Fibroblast of peridontal ligament (primary cell): ENCODE data around the gene ABCC10.

Experiments used
- DNase-seq: peaks from one replicate; pipeline ENCODE4 v3.0.0-alpha.2; 2010; ENCODE audit errors: extremely low read depth

The ABCC10 gene

DNA sequence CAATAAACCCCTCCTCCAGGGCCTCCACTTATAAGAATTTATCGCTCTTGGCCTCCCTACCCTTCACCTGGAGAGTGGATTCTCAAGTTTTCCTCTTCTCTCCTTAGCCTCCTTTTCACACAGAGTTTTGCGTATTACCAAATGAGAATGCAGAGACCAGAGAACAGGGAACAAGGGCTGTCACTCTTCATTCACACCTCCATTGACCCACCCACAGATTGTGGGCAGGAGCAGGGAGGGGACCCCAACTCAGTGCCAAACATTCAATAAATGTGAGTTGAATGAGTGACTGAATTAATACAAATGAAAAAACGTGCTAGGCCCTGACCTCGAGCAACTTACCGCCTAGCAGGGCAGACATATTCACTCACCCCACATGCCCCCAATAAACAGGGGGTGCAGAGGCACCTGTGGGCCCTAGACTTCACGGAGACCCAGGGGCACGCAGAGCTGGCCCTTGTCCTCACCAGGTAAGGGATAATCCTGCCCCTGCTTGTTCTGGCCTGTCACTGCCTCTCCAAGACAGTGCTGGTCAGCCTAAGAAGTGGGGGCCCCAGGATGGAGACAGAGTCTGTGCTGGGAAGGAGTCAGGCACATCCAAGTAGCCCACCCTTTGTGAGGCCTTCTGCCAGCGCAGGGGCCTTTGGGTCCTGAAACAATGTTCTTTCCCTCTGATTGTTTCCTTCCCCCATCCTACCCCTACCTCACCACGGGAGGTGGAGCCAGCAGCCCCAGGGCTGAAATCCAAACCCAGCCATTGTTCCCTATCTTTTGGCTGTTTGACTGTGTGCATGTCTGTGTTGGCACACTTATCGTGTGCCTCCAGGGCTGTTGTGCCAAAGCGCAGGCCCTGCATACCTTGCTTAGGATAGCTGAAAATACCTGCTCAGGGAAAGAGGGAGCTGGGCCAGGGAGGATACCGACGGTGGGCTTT is 41.7 kb downstream of the ABCC10 start:
- DNase-seq, result no peak

DNA sequence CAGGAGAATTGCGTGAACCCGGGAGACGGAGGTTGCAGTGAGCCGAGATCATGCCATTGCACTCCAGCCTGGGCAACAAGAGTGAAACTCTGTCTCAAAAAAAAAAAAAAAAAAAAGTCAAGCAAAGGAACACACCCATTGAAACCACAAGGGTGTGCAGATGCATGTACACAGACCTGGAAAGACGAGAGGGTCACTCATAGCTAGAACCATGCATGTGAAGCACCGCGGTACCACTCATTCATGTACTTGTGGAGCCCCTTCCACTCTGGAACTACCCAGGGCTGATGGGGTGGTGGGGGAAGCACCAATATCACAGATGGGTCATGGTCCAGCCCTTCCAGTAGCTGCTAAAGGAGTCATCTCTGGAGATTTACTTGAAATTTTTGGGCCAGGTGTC is 42.6 kb downstream of the ABCC10 start:
- DNase-seq, result no peak

DNA sequence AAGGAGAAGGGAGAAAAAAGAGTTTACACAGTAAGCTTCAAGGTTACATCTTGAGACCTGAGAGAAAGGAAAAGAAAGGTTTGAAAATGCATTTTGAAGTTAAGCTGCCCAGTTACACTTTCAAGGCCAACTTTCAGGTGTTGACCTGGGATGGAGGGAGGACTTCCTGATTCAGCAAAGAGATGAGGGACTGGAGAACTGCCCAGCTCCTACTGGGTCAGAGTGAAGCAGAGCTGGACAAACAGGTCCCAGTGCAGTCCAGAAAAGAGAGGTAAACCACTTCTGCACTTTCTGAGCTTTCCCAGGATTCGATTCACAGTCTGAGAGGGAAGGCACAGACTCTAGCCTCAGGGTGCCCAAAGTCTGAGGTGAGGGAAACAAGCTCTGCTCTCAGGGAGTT is 44.1 kb downstream of the ABCC10 start:
- no peak for DNase-seq

DNA sequence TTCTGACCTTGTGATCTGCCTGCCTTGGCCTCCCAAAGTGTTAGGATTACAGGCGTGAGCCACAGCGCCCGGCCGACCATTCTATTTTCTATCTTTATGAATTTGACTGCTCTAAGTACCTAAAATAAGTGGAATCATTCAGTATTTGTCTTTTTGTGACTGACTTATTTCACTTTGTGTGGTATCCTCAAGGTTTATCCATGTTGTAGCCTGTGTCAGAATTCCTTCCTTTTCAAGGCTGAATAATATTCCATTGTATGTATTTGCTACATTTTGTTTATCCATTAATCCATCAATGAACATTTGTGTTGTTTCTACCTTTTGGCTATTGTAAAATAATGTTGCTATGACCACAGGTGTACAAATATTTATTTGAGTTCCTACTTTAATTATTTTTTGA is 45.2 kb downstream of the ABCC10 start:
- DNase-seq, result no peak

DNA sequence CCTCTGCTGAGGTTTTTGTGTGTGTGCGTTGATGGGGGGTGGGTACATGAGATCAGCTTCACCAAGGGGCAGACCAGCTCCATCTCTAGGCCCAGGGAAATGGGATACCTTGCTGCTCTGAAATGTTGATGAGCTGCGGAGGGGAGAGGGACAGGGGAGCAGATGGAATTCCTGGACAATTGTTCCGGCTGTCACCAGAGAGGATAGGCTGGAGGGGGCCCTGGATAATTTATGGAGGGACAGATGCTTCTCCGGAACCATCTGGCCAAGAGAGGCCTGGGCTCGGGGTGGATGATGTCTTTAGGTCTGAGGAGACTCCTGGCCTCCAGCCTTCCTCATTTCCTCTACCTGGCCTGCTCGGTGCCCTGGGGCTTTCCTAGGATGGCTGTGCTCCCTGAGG is 48.2 kb downstream of the ABCC10 start:
- DNase-seq, result no peak

DNA sequence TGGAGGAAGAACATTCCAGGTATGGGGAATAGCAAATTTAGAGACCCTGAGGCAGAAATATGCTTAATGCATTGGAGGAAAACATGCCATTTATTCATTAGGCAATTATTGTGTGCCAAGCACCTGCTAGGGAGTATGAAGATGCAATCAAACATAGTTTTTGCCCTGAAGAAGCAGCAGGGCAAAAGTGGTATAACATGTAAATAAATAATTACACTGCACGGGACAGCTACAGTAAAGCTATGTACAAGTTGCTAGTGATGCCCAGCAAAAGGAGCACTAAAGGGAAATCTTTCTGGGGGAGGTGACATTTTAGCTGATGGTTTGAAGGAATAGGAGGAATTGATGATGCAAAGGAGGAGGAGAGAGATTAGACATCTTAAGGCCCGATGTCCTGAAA is 49.4 kb downstream of the ABCC10 start:
- no peak for DNase-seq

DNA sequence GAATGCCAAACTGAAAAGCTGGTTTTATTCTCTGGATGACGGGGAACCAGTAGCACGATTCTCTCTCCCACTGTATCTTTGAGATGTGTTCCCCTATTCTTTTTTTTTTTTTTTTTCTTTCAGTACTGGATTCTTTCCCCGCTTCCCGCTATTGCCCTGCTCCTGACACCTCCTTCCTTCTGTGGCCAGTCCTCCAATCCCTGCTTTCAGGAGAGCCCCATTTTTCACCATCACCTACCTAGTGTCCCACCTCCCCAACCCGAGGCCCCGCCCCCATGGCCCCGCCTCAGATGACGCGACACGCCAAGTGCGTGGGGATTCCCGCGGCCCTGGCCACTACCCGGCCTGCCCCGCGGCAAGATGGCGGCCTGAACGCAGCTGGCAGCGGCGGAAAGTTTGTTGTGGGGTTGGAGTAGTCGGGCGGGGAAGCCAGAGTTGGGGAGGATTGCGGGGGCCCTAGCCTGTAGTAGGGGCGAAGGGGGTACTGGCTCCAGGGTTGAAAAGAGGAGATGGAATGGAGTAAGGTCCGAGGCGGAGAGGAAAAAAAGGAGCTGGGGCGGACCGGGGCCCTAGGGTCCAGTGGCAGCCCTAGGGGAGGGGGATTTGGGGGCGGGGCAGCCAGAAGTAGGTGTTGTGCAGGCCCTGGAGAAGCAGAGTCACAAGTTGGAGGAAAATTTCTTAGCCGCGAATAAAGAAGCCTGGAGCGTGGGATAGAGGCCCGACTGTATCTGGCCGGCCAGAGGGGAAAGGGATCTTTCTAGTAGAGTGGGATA is 50.1 kb downstream of the ABCC10 start, which contains the start of gene TJAP1:
TSS of gene TJAP1 (plus strand) at position 336 of the 773 bp plus-strand sequence. CDS start 21,432 bp downstream, outside the sequence.
- DNase-seq, result peak; percentile 66

DNA sequence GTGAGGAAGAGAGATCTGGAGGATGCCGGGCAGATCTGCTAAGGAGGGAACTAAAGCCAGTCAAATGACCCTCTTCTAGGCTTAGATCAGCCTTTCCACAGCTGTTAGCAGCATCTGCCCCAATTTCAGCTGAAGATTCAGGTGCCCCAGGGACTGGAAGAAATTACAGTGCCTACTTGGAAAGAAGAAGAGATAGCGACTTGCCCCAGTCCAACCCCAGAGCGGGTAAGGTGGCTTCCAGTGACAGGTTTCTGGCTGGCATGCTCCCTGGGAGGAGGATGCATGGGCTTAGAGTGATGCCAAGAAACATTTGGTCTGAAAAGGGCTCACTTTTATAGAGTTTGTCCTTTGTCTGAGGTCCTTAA is 50.6 kb downstream of the ABCC10 start:
- DNase-seq, result no peak

DNA sequence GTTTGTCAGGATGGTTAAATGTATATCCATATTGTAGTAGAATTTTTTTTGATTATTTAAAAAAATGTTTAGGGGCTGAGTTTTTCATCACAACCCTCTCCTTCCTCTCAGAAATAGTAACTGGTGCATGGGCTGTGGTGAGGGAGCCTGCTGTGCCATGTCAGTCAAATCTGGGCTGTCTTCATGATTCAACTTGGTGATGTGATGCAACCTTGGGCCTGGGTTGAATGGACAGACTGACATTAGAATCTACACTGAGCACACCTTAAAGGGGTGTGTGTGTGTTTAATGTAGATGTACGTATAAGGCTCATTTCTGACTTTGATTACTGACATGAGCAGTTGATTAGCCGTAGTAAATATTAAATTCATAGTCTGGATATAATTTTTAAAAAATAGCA is 53.7 kb downstream of the ABCC10 start:
- DNase-seq, result no peak

DNA sequence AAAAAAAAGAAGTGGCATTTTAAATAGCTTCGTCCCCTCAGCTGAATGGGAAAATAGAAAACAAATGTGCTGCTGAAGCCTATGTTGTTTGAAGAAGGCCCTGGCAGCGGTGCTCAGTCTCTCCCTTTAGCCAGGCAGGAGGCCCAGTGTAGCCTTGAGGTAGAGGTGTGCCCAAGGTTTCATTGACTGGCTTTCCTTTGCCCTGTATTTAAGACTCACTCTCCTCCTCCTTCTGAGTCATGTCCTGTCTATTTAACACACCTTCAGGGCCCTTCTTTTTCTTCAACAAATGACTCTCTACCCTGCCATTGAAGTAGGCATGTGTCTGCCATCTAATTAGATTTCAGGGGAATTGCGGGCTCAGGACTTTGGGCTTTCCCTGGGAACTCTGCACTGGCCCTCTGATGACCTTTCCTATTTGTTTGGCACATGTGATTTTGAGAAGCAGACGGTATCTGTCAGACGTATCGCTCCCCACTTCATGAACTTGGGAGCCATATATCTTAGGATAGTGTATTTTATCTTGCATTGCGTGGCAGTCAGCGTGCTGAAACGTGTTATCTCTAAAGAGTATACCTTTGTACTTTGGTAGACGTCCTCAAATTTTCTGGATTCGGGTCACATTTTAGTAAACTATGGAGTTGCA is 54.4 kb downstream of the ABCC10 start:
- DNase-seq, result no peak

DNA sequence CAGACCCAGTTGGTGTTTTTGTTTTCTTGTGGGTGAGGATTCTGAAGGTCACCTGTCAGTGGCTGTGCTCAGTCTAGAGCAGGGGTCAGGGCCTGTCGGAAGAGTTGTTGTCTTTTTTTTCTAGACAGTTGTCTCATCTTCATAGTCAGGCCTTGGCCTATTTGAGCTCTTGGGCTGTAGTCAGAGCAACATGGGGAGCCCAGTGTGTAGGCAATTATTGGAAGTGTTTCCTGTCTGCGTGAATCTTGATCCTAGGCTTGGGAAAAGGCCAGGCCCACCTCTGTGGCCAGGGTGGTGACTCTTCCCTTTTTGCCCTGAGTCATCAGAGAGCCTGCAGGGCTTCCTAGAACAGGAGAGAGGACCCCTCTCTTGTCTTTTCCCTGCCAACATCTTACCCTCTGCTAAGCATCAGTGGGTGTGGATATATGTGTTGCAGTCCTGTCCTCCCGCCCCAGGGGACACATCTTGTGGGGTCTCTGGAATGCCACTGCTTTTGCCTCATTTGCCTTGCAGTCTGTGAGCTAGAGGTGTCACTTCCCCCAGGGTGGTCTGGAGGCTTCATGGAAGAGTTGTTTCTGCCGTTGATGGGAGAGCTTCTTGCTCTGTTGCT is 61.4 kb downstream of the ABCC10 start:
- DNase-seq, result no peak

DNA sequence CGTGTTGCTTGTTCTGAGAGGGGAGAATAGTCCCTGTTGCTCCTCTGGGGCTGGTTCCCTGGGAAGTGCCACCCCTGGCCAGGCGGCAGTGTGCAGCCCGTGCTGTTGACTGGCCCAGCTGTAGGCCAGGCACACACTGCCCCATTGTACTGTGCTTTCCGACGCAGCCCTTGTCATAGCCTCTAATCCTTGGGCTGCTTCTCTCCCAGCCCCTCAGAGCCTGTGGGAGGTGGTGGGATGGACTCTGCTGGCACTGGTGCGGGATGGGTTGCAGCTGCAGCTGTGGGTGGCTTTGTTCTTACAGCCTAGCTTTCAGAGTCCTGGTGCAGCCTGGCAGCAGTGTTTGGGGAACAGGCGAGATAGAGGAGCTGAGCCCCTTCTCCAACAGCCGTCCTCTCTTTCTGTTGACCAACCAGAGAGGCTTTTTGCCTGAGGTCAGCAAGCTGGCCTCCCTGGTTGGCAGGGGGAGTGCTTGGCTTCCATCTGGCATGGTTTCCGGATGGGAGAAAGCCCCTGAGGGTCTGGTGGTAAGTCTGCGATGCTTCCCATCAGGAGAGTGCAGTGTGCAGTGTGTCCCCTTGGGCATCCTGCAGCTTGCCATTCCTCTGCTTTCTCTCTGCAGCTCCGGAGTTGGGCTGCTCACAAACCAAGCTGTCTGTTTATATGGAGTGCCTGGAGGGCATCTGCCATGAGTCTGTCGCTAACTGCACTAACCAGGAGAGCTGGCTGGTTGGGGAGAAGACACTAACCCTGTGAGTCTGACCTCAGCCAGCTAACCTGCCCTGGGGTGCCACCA is 62.1 kb downstream of the ABCC10 start:
- DNase-seq, result no peak

DNA sequence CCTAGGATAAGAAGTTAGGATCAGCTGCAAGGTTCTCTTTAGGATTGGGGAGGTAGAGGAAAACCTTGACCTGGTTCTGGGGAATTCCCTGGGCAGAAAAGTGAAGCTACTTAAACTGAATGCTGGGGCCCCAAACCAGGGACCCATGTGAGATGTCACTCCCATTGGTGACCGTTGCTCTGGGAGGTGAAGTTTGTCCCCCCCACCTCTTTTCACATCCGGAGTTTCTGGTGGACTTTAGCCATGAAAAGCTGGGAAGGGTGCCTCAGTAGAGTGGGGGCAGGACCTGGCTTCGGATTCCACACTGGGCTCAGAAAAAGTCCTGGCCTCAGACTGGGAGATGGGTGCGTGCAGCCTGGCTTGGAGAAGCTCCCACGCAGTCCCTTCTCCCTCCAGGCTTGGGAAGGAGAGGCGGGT is 63.2 kb downstream of the ABCC10 start:
- no peak for DNase-seq

DNA sequence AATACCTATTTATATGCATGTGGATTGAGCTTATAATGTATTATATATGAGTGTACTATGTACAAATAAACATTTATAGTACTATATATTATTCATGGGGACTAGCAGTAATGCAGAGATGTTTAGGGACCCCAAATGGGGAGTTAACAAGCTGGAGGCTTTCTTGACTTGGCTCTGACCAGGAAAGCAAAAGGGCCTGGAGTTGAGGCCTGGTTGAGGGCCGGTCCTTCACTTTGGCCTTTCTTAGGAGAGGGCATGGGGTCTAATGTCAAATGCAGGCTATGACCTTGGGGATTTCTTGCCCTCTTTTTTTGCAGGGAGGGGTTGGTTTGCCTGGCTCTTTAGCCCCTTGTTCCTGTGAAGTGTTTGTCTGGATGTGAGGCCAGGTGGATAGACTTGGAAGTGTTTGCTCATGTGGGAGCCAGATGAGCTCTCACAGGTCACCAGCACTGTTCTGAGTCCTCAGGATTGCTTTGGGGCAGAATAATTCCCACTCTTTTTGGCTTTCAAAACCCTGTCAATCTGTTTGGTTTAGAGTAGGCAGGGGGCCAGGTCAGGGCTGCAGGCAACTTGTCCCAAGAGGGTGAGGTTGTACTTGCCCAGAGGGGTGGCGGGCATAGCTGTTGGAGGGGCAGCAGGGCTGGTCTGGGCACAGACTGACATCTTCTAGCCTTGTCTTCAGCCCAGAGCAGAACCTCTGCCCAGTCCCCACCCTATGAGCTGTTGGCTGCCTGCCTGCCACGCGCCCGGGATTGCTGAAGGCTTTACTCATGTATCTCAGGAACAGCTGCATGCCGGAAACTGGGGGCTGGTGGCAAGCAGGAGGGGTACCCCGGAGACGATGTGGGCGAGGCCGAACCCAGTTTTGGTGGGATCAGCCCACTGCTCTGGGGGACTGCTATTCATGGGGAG is 64.7 kb downstream of the ABCC10 start:
- DNase-seq, result peak; percentile 72

DNA sequence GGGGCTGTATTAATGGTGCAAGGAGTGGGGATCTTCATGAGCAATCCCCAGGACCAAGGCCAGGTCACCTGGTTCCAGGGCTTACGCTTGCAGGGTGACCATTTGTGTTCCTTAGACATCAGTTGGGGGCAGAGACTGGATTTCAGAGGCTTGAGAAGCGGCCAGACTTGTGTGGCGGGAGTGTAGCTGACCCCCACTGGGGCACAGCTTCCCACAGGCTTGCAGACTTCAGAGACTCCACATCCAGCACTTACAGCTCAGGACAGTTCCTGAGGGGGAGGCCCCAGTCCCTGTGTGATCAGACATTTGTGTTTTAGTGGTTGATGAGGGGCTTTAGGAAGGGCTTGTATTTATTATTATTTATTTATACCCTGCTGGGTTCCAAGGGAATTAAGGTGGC is 65.3 kb downstream of the ABCC10 start:
- DNase-seq, result no peak

DNA sequence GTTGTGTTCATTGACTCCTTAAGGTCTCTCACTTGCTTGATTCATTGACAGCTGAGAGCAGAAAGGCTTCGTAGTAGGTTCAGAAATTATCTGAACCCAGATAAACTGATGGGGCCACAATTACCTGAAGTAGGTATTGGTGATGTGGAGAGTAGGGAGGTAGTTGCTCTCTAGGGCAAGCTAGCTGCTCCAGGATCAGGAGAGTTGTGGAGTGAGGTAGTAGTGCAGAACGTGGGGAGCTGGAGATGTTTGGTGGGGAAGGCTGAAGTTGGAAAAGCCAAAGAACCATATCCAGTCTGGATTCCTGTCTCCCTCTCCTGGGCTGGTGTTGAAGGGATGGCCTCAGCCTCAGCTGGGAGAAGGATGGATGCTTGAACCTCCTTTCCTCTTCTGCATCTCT is 65.9 kb downstream of the ABCC10 start:
- no peak for DNase-seq

DNA sequence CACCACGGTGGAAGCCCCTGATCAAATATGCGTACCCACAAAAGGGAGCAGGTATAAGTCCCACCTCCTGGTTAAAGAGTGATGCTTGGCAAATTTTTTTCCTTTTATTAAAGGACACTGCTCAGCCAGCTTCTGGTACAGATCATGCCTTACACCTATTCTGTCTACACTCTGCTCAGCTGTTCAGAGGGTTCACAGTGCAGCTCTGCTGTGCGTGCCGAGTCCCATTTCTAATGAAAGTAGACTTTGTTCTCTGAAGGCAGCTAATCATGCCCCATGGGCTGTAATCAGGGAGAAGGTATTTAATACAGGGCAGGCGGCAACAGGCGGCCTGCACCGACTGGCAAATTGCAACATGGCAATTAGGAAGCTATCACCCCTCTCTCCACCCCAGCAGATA is 66.5 kb downstream of the ABCC10 start:
- DNase-seq, result no peak

DNA sequence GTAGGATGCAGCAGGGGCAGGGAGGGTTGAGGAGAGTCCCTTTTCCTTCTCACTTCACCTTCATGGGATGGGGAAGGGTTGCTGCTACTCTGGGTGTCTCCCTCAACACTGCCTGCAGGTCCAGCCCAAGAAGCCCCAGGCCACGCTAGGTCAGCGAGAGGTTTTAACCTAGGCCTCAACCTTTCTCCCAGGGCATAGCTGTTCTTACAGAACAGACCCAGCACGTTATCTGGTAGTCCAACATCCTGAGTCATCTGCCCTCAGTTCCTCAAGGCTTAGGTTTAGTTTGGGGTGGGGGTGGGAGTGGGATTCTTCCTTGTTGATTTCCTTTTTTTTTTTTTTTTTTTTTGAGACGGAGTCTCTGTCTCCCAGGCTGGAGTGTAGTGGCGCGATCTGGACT is 67.0 kb downstream of the ABCC10 start:
- DNase-seq, result no peak

DNA sequence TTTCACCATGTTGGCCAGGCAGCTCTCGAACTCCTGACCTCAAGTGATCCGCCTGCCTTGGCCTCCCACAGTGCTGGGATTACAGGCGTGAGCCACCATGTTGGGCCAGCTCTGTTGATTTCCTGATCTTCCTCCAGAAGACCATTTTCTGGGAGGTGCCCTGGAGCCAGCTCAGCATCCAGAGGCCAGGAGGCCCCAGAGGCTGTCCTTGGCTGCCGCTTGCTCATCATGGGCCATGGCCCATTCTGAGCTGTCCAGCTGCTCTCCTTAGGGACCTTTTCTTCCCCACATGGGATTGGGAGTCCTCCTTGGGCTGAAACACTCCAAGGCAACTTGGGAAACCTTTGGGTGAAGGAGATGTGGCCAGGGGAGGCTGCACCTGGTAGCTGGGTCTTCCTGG is 67.4 kb downstream of the ABCC10 start:
- no peak for DNase-seq

DNA sequence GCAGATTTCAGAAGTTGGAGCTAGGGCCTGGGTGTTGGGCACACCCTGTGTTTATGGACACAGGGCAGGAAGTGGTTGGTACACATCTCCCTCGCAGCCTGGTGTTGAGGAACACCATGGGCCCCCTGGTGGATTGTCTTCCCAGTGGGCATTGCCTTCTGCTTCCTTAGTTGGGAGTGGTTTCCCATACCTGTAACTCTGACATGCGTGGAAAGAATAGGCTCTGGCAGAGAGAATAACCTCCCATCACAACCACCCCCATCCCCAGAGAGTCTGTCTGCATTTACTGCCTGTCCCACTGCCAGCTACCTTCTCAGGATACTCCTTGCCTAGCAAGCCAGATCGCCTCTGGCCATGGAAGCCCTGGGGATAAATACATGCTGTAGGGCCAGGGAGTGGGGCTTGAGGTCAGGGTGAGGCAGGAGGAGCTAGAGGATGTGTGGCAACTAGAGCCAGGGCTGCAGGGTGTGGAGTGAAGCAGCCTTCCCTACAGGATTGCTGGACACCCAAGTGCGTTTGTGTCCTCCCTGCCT is 68.1 kb downstream of the ABCC10 start:
- DNase-seq, result no peak
